HG02623 (cell line): Measurements from ENCODE around the gene SLC18A3.

ENCODE experiments used
- ATAC-seq: cut with Tn5 transposase; IDR thresholded peaks from one replicate; pipeline ENCODE4 v1.9.1; 2021; ENCODE audit warnings: moderate library complexity; ENCODE audit not compliant: unreplicated experiment

The SLC18A3 gene

DNA sequence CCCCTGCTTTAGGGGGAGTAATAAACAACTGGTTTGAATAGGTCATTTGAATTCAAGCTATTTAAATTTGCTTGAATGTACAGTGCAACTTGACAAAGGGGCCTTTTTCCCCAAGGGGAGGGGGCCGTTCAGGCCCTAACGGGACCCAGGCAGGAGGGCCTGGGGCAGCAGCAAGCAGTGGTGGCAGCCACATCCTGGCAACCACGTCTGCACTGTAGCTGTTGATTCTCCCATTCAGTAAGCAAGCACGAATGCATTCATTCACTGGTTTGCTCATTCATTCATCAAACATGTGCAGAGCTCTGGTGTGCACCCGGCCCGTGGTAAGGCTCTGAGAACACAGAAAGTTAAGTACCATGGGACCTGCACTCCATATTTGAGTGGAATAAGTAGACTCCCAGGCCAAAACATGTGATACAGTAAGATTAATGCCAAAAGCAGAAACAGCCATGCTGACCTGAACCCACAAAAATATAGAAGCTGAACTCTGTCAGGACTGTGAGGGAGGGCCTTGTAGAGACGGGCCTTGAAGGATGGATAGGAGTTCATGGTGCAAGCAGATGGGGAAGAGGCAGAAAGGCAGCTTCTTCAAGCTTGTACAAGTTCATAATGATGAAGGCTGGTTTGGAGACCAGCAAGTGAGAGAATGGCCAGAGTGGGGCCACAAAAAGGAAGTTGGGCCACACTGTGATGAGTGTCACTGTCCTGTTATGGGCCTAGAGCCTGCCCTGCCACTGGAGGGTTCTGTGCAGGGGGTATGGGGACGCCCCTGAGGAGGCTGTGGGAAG, 40.0 kb downstream of the SLC18A3 start:
- no peak for ATAC-seq

DNA sequence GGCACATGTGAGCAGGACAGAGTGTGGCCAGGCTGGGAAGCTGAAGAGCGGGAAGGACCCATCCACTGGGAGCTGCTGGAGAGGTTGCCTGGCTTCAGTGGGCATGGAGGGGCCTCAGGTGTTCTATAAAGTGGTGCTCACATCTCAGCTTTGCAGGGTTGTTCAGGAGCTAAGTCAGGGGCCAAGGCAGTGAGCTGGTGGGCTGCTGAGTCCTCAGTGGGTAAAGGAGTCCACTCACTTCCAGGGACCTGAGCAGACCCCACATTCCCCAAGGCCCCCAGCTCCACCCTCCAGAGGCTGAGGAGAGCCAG, 40.6 kb downstream of the SLC18A3 start:
- ATAC-seq: no peak

- no peak for ATAC-seq
These were observed 41.1 kb downstream of the SLC18A3 start for GRCh38 chr10:49651039-49651835.

DNA sequence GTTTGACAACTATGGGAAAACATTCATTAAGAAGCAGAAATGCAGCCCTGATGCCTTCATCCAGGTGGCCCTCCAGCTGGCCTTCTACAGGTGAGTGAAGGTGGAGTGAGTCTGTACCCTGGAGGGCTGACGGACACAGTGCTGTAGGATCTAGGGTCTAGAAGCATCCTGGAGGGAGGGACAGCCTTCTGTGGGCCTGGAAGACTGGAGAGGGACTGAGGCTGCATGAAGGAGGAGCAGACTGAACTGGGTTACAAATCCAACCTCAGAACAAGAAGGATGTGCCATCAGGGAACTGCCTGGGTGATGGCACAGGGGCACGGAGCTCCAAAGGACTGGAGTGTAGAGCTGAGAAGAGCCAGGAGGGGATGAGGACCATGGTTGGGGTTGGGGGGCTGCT, 41.8 kb downstream of the SLC18A3 start:
- ATAC-seq: no peak

DNA sequence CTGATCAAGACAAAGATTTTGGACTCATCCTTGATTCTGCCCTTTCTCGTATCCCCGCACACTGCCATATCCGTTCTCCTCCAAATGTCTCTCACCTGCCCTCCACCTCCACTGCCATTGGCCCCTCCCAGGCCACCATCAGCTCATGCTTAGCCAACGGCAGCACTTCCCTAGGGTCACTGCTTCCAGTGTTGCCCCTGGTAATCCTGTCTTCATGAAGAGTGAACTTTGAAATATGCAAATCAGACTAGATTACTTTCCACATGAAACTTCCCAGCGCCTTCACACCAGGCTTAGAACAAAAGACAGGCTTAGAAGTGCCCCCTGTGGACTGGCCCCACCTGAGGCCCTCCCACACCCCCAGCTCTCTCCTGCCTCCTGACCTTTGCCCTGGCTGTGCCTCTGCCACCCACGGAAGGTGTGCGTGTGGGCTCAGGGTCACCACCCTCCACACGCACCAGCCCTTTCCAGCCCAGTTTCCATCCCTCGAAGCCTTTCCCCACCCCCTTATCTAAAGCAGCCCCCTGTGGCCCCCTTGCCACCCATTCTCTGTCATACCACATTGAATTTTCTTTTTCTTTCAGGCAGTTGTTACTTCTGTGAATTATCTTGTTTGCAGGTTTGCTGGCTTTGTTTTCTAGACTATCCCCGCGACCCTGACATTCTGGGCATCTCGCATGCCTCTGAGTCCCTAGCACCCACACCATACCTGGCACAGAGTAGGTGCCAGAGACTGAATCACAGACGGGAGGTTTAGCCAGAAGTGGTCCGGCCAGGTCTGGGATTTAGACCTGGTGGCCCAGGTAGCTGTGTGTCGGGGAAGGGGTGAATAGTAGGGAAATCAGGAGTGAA, 42.5 kb downstream of the SLC18A3 start:
- no peak for ATAC-seq

GRCh38 chr10:49653273-49653929, 43.3 kb downstream of the SLC18A3 start:
- ATAC-seq: no peak

DNA sequence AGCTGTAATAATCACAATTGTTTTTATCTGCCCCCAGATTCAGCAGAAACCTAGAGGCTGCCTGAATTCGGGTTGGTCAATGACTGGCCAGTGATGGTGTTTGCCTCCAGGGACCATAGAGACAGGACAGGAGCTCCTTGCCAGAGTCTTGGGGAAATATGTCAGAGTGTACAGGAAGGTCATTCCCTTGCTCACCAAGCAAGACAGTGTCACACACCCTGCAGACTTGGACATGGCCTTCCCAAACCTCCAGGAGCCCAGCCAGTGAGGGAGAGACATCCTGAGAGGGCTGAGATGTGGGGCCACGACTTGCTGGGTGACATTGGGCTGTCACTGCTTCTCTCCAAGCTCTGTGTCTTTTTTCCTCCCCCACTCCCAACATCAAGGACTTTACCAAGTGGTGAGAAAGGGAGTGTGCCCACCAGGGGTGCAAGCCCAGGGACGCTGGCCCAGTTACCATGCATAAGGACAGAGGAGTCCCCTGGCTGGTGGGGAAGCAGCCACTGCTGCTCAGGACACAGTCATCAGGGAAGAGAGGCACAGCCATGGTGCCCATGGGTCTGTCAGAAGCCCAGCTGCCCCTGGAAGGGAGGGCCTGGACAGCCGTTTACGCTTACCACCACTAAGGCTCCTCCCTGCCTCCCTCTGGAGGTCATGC, 44.1 kb downstream of the SLC18A3 start:
- no peak for ATAC-seq

DNA sequence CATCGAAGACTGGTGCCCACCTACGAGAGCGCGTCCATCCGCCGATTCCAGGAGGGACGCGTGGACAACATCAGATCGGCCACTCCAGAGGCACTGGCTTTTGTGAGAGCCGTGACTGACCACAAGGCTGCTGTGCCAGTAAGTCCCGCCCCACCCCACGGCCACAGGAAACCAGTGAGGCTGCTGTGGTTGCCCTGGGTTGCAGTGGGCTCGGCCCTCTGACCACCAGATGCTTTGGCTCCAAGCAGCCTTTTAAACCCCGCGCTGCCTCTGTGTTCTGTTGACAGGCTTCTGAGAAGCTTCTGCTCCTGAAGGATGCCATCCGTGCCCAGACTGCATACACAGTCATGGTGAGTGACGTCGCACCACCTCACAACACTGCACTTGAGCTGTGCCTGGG, 45.0 kb downstream of the SLC18A3 start:
- ATAC-seq: no peak

- ATAC-seq: no peak
These were observed 46.9 kb downstream of the SLC18A3 start for GRCh38 chr10:49656845-49657493.

- ATAC-seq: no peak
These were observed 47.5 kb downstream of the SLC18A3 start for GRCh38 chr10:49657606-49658005.

DNA sequence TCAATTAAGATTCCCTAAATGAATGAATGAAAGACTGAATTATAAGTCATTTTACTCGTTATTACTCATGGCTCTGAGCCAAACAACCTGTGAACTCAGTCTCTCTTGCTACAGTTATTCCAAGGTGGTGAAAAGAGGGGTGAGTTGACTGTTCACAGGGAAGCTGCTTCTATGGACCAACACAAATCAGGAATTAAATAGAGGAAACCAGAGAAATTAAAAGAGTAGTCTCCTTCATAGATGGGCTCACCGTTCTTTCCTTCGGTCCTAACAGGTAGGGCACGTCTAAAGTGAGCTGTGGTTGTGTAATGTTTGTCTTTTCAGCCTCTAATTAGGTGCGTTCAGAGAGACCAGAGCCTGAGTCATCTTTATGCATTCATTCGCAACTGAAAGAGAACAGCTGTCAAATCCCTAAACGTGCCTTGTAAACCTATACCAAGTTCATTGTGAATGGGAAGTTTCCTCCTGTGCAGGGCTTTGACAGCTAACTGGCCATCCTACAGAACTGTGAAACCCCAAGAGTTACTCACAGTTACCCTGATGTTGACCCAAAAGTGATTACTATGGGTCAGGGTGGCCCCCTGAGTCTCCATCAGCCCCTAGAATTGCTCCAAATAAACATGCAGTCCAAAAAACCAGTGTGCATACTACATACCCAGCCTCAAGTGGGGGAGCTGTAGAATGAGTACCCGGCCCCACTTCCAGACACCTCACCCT, 51.2 kb downstream of the SLC18A3 start:
- ATAC-seq: no peak
